ENCODE measurements around the gene FSTL4.

- TF ChIP-seq CTCF (IDR thresholded peaks at IDR 0.05) (no peak), POLR2A (IDR thresholded peaks at IDR 0.05) (no peak)
Measured at GRCh38 chr5:133642153-133642722, 29.9 kb upstream of the FSTL4 start.

Data from ovary (tissue), 3 donors.